PC-3 (cell line): ENCODE results near the gene ZNF160. TPM values are rescaled to one million over a fixed set of nuclear protein-coding genes. Genes with fewer than 3 reads are reported as not detected.

Experiments
- ATAC-seq: fragments of 200-7000 bp; cut with Tn5 transposase; 2 replicates; pipeline ENCODE4 v1.9.1; 2020; ENCODE audit warnings: mild to moderate bottlenecking, moderate library complexity
- BruUV-seq: library from RNA; stranded (reverse); fragments of 400-500 nt; replicated peaks from 2 replicates; lab custom pipeline; 2021; lab: Mats Ljungman, UMichigan
- CTCF ChIA-PET: fragments of 300-600 bp; sonication (Branson Sonifier 250); formaldehyde crosslinking; loops from one replicate; lab custom pipeline; 2022; ENCODE audit warnings: antibody characterized with exemption; lab: Charles Lee
- POLR2A ChIA-PET: fragments of 300-600 bp; sonication (Branson Sonifier 250); formaldehyde crosslinking; loops from one replicate; lab custom pipeline; 2022; ENCODE audit warnings: antibody characterized with exemption; ENCODE audit not compliant: unreplicated experiment; lab: Charles Lee
- DNase-seq: peaks from one replicate; pipeline ENCODE4 v3.0.0-alpha.2; 2015
- H2AFZ ChIP-seq: fragments of 300-600 bp; sonication (generic); 2 replicates; pipeline ENCODE4 v1.6.0; 2016; ENCODE audit warnings: antibody characterized with exemption, low read length
- H3F3A ChIP-seq: fragments of 300-600 bp; sonication (generic); one replicate; pipeline ENCODE4 v1.6.0; 2017; ENCODE audit warnings: antibody characterized with exemption, low read length, control low read depth, mild to moderate bottlenecking; ENCODE audit not compliant: unreplicated experiment
- H3K27ac ChIP-seq: fragments of 300-600 bp; sonication (generic); 2 replicates; pipeline ENCODE4 v1.5.1; 2016; ENCODE audit warnings: mild to moderate bottlenecking, low read length
- H3K27me3 ChIP-seq: fragments of 300-600 bp; sonication (generic); 2 replicates; pipeline ENCODE4 v1.6.1; 2016; ENCODE audit warnings: low read length, mixed read lengths
- H3K36me3 ChIP-seq: fragments of 300-600 bp; sonication (generic); 2 replicates; pipeline ENCODE4 v1.6.1; 2016; ENCODE audit warnings: low read depth, mixed run types, low read length, mixed read lengths
- H3K4me1 ChIP-seq: fragments of 300-600 bp; sonication (generic); 2 replicates; pipeline ENCODE4 v1.5.1; 2016; ENCODE audit warnings: low read length; ENCODE audit not compliant: insufficient read depth
- H3K4me2 ChIP-seq: fragments of 300-600 bp; sonication (generic); 2 replicates; pipeline ENCODE4 v1.6.0; 2016; ENCODE audit warnings: low read length
- H3K4me3 ChIP-seq: fragments of 300-600 bp; sonication (generic); 2 replicates; pipeline ENCODE4 v1.5.1; 2016; ENCODE audit warnings: mild to moderate bottlenecking, low read length, mixed read lengths
- H3K79me2 ChIP-seq: fragments of 300-600 bp; sonication (generic); 2 replicates; pipeline ENCODE4 v1.6.1; 2017; ENCODE audit warnings: low read length, mixed read lengths
- H3K9ac ChIP-seq: fragments of 300-600 bp; sonication (generic); 2 replicates; pipeline ENCODE4 v1.6.0; 2016; ENCODE audit warnings: mild to moderate bottlenecking, low read length
- H3K9me2 ChIP-seq: fragments of 300-600 bp; sonication (generic); replicated peaks from 2 replicates; pipeline ENCODE4 v1.6.1; 2016; ENCODE audit warnings: mixed run types, low read length, mixed read lengths
- H3K9me3 ChIP-seq: fragments of 300-600 bp; sonication (generic); 2 replicates; pipeline ENCODE4 v1.6.1; 2016; ENCODE audit warnings: low read length, mixed read lengths
- H4K20me1 ChIP-seq: fragments of 300-600 bp; sonication (generic); 2 replicates; pipeline ENCODE4 v1.6.1; 2016; ENCODE audit warnings: low read length, mixed read lengths
- CTCF ChIP-seq: fragments of 300-600 bp; sonication (generic); conservative IDR thresholded peaks from 2 replicates; pipeline ENCODE4 v1.5.1; 2017; ENCODE audit warnings: antibody characterized with exemption, low read depth, mild to moderate bottlenecking, low read length
- EZH2 ChIP-seq: fragments of 300-600 bp; sonication (generic); IDR thresholded peaks from one replicate; pipeline ENCODE4 v1.6.1; 2017; ENCODE audit warnings: antibody characterized with exemption, mild to moderate bottlenecking, low read length; ENCODE audit not compliant: unreplicated experiment
- EZH2phosphoT487 ChIP-seq: fragments of 300-600 bp; sonication (generic); IDR thresholded peaks from 2 replicates; pipeline ENCODE4 v1.6.1; 2018; ENCODE audit warnings: mild to moderate bottlenecking, antibody characterized with exemption, low read length, borderline replicate concordance
- intact Hi-C: fragments of 100-400 bp; cut with micrococcal nuclease; formaldehyde crosslinking; loops from 2 replicates; pipeline ENCODE4 v1.9.0; 2023
- total RNA-seq: library from RNA; depleted of rRNA; stranded (reverse); fragments of >200 nt; gene quantifications from 2 replicates; pipeline ENCODE4 v1.2.3, GENCODE V29; 2014

Gene ZNF160
- total RNA-seq, 1 experiment from 2014 or later: 22.3 TPM

- H3K4me3 ChIP-seq: no peak overlapping the region
- no peak overlapping the region for H3K9ac ChIP-seq
- peaks cover 13% of the 10 kb centered on the region; the same call in 1 of the 2 replicates for H3K9me3 ChIP-seq
- intact Hi-C loops: no loop called here
- no peak for TF ChIP-seq EZH2
- H3K4me1 ChIP-seq: no peaks in the 10 kb centered on the region
- no peak for DNase-seq
- no peak for ATAC-seq
- H3K27ac ChIP-seq: no peak overlapping the region
- POLR2A ChIA-PET: no interaction called here
- no peaks in the 10 kb centered on the region for H3F3A ChIP-seq
- H3K9me2 ChIP-seq: no peaks in the 10 kb centered on the region
- no peaks in the 10 kb centered on the region for H4K20me1 ChIP-seq
- peaks cover 23% of the 10 kb centered on the region; the same call in 1 of the 2 replicates for H3K79me2 ChIP-seq
- H2AFZ ChIP-seq: no peak overlapping the region
- no peaks in the 10 kb centered on the region for H3K27me3 ChIP-seq
- CTCF ChIA-PET: no interaction called here
- peaks cover 93% of the 10 kb centered on the region for H3K36me3 ChIP-seq
- BruUV-seq: no TSS peak
- no peak overlapping the region for H3K4me2 ChIP-seq
Measured at GRCh38 chr19:53079313-53079924, 23.8 kb downstream of the ZNF160 start.

DNA sequence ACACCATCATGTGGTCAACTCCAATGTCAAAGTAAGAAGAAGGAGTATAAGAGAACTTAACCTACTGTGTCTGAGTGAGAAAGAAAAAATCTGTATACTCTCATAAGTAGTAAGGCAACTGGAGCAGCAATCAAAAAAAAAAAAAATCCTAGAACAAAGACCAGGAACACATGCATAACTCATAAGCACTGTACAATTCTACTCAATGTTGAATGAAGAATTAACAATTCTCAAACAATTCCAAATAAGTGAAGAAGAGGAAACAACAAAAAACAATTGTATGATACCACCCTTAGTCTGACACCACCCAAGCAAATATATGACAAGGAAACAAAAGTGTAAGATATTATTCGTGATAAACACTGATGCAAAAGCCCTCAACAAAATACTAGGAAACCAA, 24.6 kb downstream of the ZNF160 start:
- ChIA-PET POLR2A (no interaction called here), CTCF (no interaction called here)
- no TSS peak for BruUV-seq
- Histone ChIP-seq H3K9me2 (no peaks in the 10 kb centered on the region), H3K4me3 (no peak overlapping the region), H3K27me3 (no peaks in the 10 kb centered on the region), H4K20me1 (no peaks in the 10 kb centered on the region), H3K36me3 (peaks cover 92% of the 10 kb centered on the region), H3K4me2 (no peak overlapping the region), H3K9ac (no peak overlapping the region), H3K9me3 (peaks cover 13% of the 10 kb centered on the region; the same call in 1 of the 2 replicates), H3K27ac (no peak overlapping the region), H3F3A (no peaks in the 10 kb centered on the region), H3K79me2 (peaks cover 23% of the 10 kb centered on the region; the same call in 1 of the 2 replicates), H3K4me1 (no peaks in the 10 kb centered on the region), H2AFZ (no peak overlapping the region)
- TF ChIP-seq EZH2phosphoT487: no peak
- TF ChIP-seq CTCF: no peak
- TF ChIP-seq EZH2: no peak
- no peak for ATAC-seq
- intact Hi-C loops: no loop called here
- DNase-seq: no peak

- POLR2A ChIA-PET: no interaction called here
- peaks cover 91% of the 10 kb centered on the region for H3K36me3 ChIP-seq
- intact Hi-C loops: no loop called here
Measured at GRCh38 chr19:53076984-53077383, 26.2 kb downstream of the ZNF160 start.

More at GRCh38 chr19:53076984-53077383, 26.2 kb downstream of the ZNF160 start:
- Histone ChIP-seq H3F3A (no peaks in the 10 kb centered on the region), H3K4me1 (no peaks in the 10 kb centered on the region), H3K4me2 (no peak overlapping the region), H2AFZ (no peak overlapping the region), H3K9me3 (peaks cover 20% of the 10 kb centered on the region), H3K4me3 (no peak overlapping the region), H3K79me2 (peaks cover 23% of the 10 kb centered on the region; the same call in 1 of the 2 replicates), H3K27me3 (no peaks in the 10 kb centered on the region), H4K20me1 (no peaks in the 10 kb centered on the region), H3K9ac (no peak overlapping the region), H3K27ac (no peak overlapping the region), H3K9me2 (no peaks in the 10 kb centered on the region)
- ATAC-seq (no peak), DNase-seq (peak; percentile 13)
- CTCF ChIA-PET: no interaction called here
- TF ChIP-seq CTCF (peak; percentile 58), EZH2phosphoT487 (no peak), EZH2 (no peak)
- BruUV-seq: no TSS peak
